Keratinocyte (primary cell): ENCODE data around the gene NCKAP1. TPM values are rescaled to one million over a fixed set of nuclear protein-coding genes. Genes with fewer than 3 reads are reported as not detected.
"Not testable (repeated sequence)": the region's sequence is repeated elsewhere in the genome, so short reads cannot be mapped to it uniquely, and the experiment has no call there.

ENCODE experiments used
- DNase-seq: peaks from one replicate; pipeline ENCODE4 v3.0.0-alpha.2; 2011; ENCODE audit warnings: low read depth, missing footprints, low spot score
- FAIRE-seq: peaks from 2 replicates; lab custom pipeline; 2011; peaks lifted over from hg19 to GRCh38; lab: Jason Lieb, UNC
- H2AFZ ChIP-seq: 2 replicates; pipeline ENCODE4 v1.6.0; 2012; ENCODE audit warnings: low read length, control low read depth, inconsistent platforms; ENCODE audit not compliant: control insufficient read depth
- H3K27ac ChIP-seq: 2 replicates; pipeline ENCODE4 v1.5.1; 2011; ENCODE audit warnings: low read length; ENCODE audit not compliant: control insufficient read depth, insufficient read depth
- H3K27me3 ChIP-seq: 3 replicates; pipeline ENCODE4 v1.6.0; 2011; ENCODE audit warnings: low read length; ENCODE audit not compliant: control insufficient read depth, insufficient read depth; ENCODE audit errors: extremely low read depth
- H3K36me3 ChIP-seq, 2 experiments: 2 replicates in 1 of 2; 3 replicates in 1 of 2; pipeline ENCODE4 v1.5.1; 2011; ENCODE audit warnings: low read length in 2 of 2, mild to moderate bottlenecking in 1 of 2; ENCODE audit not compliant: control insufficient read depth in 2 of 2, insufficient read depth in 2 of 2; ENCODE audit errors: extremely low read depth in 1 of 2
- H3K4me1 ChIP-seq: 3 replicates; pipeline ENCODE4 v1.5.1; 2011; ENCODE audit warnings: low read length; ENCODE audit not compliant: control insufficient read depth, insufficient read depth; ENCODE audit errors: extremely low read depth
- H3K4me2 ChIP-seq: 3 replicates; pipeline ENCODE4 v1.6.0; 2011; ENCODE audit warnings: low read depth, low read length; ENCODE audit not compliant: control insufficient read depth, insufficient read depth; ENCODE audit errors: extremely low read depth
- H3K4me3 ChIP-seq, 3 experiments: fragments of 200-600 bp in 1 of 3; sonication (generic) in 1 of 3; 2 replicates in 2 of 3; 3 replicates in 1 of 3; pipeline ENCODE4 v1.5.1; 2011 to 2016; ENCODE audit warnings: low read length in 3 of 3, mild to moderate bottlenecking in 3 of 3, control low read depth in 2 of 3, inconsistent platforms in 1 of 3, low read depth in 1 of 3, mixed read lengths in 1 of 3, mixed run types in 1 of 3, moderate library complexity in 1 of 3; ENCODE audit not compliant: control insufficient read depth in 2 of 3, insufficient read depth in 2 of 3; ENCODE audit errors: extremely low read depth in 1 of 3
- H3K79me2 ChIP-seq: 2 replicates; pipeline ENCODE4 v1.6.0; 2012; ENCODE audit warnings: low read length; ENCODE audit not compliant: control insufficient read depth, insufficient read depth
- H3K9ac ChIP-seq: 3 replicates; pipeline ENCODE4 v1.6.0; 2011; ENCODE audit warnings: low read length; ENCODE audit not compliant: control insufficient read depth, insufficient read depth; ENCODE audit errors: extremely low read depth
- H3K9me1 ChIP-seq: 3 replicates; pipeline ENCODE4 v1.6.0; 2011; ENCODE audit warnings: low read length; ENCODE audit not compliant: control insufficient read depth, insufficient read depth; ENCODE audit errors: extremely low read depth
- H3K9me3 ChIP-seq: 2 replicates; pipeline ENCODE4 v1.5.1; 2012; ENCODE audit warnings: low read depth, low read length; ENCODE audit not compliant: control insufficient read depth
- H4K20me1 ChIP-seq: 3 replicates; pipeline ENCODE4 v1.6.0; 2011; ENCODE audit warnings: low read length; ENCODE audit not compliant: control insufficient read depth, insufficient read depth; ENCODE audit errors: extremely low read depth
- EZH2 ChIP-seq: IDR thresholded peaks from one replicate; pipeline ENCODE4 v1.6.1; 2012; ENCODE audit warnings: inconsistent platforms, mild to moderate bottlenecking, low read length, moderate library complexity
- dilution Hi-C: fragments of 300-500 bp; cut with MboI; formaldehyde crosslinking; loops from one replicate; pipeline ENCODE4 v1.7.0; 2020; ENCODE audit warnings: low sequenced_read_pairs; ENCODE audit not compliant: extremely low pct_ligation_motif_present
- polyA plus RNA-seq, 5 experiments: library from polyadenylated mRNA; depleted of rRNA in 3 of 5; stranded (reverse) in 3 of 5; stranded (forward) in 1 of 5; unstranded in 1 of 5; fragments of >200 nt; gene quantifications; 1 replicate in 1 of 5; 2 replicates in 3 of 5; 3 replicates in 1 of 5; pipeline versions ENCODE4 v1.2.1 to v1.2.3, GENCODE V29; 2011 to 2012; ENCODE audit warnings: missing spikeins in 2 of 5, low read depth in 1 of 5, low replicate concordance in 1 of 5
- TF ChIP-seq, protein P1 (sequence below), 3 experiments: IDR thresholded peaks in 1 of 3; conservative IDR thresholded peaks in 1 of 3; optimal IDR thresholded peaks in 1 of 3; 2 replicates in 2 of 3; 3 replicates in 1 of 3; pipeline versions ENCODE3 to v1.5.1; 2011; ENCODE audit warnings: low read length in 3 of 3, mild to moderate bottlenecking in 3 of 3, moderate library complexity in 2 of 3, control low read depth in 1 of 3, inconsistent platforms in 1 of 3; ENCODE audit not compliant: insufficient read depth in 2 of 3; ENCODE audit errors: extremely low read depth in 1 of 3

The NCKAP1 gene
- polyA plus RNA-seq, 1 donor (not counting 4 experiments of a cell fraction or from before 2014, with no cell fraction given), result 207 TPM

GRCh38 chr2:182893666-182894065 lies 144.6 kb downstream of the NCKAP1 start:
- H2AFZ ChIP-seq, result no peak overlapping the region
- H3K36me3 ChIP-seq, result no peaks in the 10 kb centered on the region
- no peak overlapping the region for H3K4me2 ChIP-seq
- no peaks in the 10 kb centered on the region for H3K9me1 ChIP-seq
- DNase-seq (no peak), FAIRE-seq (no peak)
- no peaks in the 10 kb centered on the region for H3K27me3 ChIP-seq
- H4K20me1 ChIP-seq, result no peaks in the 10 kb centered on the region
- dilution Hi-C loops, result no loop called here
- H3K79me2 ChIP-seq, result no peaks in the 10 kb centered on the region
- H3K4me3 ChIP-seq, result no peak overlapping the region
- H3K4me1 ChIP-seq, result no peaks in the 10 kb centered on the region
- no peak overlapping the region for H3K9ac ChIP-seq
- H3K9me3 ChIP-seq, result no peaks in the 10 kb centered on the region
- no peak overlapping the region for H3K27ac ChIP-seq
- TF ChIP-seq EZH2, result no peak
- TF ChIP-seq, protein P1, sequence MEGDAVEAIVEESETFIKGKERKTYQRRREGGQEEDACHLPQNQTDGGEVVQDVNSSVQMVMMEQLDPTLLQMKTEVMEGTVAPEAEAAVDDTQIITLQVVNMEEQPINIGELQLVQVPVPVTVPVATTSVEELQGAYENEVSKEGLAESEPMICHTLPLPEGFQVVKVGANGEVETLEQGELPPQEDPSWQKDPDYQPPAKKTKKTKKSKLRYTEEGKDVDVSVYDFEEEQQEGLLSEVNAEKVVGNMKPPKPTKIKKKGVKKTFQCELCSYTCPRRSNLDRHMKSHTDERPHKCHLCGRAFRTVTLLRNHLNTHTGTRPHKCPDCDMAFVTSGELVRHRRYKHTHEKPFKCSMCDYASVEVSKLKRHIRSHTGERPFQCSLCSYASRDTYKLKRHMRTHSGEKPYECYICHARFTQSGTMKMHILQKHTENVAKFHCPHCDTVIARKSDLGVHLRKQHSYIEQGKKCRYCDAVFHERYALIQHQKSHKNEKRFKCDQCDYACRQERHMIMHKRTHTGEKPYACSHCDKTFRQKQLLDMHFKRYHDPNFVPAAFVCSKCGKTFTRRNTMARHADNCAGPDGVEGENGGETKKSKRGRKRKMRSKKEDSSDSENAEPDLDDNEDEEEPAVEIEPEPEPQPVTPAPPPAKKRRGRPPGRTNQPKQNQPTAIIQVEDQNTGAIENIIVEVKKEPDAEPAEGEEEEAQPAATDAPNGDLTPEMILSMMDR (optimal IDR thresholded peaks at IDR 0.05 in 1 of 3, IDR thresholded peaks at IDR 0.05 in 1 of 3, conservative IDR thresholded peaks at IDR 0.05 in 1 of 3; ENCODE audit: extremely low read depth in 1 of 3, insufficient read depth in 2 of 3, low read length in 3 of 3), result no peak

DNA sequence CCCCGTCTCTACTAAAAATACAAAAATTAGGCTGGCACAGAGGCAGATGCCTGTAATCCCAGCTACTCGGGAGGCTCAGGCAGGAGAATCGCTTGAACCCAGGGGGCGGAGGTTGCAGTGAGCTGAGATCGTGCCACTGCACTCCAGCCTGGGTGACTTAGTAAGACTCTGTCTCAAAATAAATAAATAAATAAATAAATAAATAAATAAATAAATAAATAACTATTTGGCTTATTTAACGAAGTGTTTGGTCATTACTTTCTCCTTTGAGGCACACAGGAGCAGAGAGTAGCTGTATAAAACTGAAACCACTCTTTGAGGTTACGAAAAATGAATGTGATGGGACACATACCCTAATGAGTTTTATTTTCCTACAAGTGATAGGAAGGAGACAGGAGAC lies 145.2 kb downstream of the NCKAP1 start:
- H3K79me2 ChIP-seq, H3K9me3 ChIP-seq, H3K36me3 ChIP-seq, H2AFZ ChIP-seq, H3K27ac ChIP-seq, H3K9me1 ChIP-seq, H3K9ac ChIP-seq, H3K4me1 ChIP-seq, DNase-seq, H3K4me3 ChIP-seq, dilution Hi-C loops, H4K20me1 ChIP-seq, H3K27me3 ChIP-seq, FAIRE-seq, H3K4me2 ChIP-seq: not testable (repeated sequence)

- no peak for FAIRE-seq
- no peak for DNase-seq
- no peaks in the 10 kb centered on the region for H3K4me1 ChIP-seq
These were observed 146.6 kb downstream of the NCKAP1 start for GRCh38 chr2:182891611-182892010.

More at GRCh38 chr2:182891611-182892010, 146.6 kb downstream of the NCKAP1 start:
- Histone ChIP-seq H3K9me3 (no peaks in the 10 kb centered on the region), H3K27me3 (no peaks in the 10 kb centered on the region), H3K27ac (no peak overlapping the region), H3K9me1 (no peaks in the 10 kb centered on the region), H4K20me1 (no peaks in the 10 kb centered on the region), H3K9ac (no peak overlapping the region), H3K36me3 (no peaks in the 10 kb centered on the region), H3K79me2 (no peaks in the 10 kb centered on the region), H3K4me2 (no peak overlapping the region), H2AFZ (no peak overlapping the region), H3K4me3 (no peak overlapping the region)
- dilution Hi-C loops, result no loop called here
- no peak for TF ChIP-seq EZH2
- TF ChIP-seq, protein P1 (optimal IDR thresholded peaks at IDR 0.05 in 1 of 3, IDR thresholded peaks at IDR 0.05 in 1 of 3, conservative IDR thresholded peaks at IDR 0.05 in 1 of 3; ENCODE audit: extremely low read depth in 1 of 3, insufficient read depth in 2 of 3, low read length in 3 of 3), result no peak
